Body of pancreas (tissue), 4 donors: ENCODE measurements around the gene INSIG1.

Source experiments
- POLR2A ChIP-seq, 3 donors: fragments of 450-650 bp; IDR thresholded peaks; one replicate each; pipeline ENCODE4 v1.6.1; 2016; ENCODE audit warnings: antibody characterized with exemption in 3 of 3, mild to moderate bottlenecking in 2 of 3
- TF ChIP-seq, protein P1 (sequence below), 7 experiments: fragments of 450-650 bp in 4 of 7; fragments of 200-600 bp in 3 of 7; sonication (generic) in 3 of 7; IDR thresholded peaks; one replicate each; pipeline ENCODE4 v1.5.1; 2016 to 2019; ENCODE audit warnings: antibody characterized with exemption in 7 of 7

DNA sequence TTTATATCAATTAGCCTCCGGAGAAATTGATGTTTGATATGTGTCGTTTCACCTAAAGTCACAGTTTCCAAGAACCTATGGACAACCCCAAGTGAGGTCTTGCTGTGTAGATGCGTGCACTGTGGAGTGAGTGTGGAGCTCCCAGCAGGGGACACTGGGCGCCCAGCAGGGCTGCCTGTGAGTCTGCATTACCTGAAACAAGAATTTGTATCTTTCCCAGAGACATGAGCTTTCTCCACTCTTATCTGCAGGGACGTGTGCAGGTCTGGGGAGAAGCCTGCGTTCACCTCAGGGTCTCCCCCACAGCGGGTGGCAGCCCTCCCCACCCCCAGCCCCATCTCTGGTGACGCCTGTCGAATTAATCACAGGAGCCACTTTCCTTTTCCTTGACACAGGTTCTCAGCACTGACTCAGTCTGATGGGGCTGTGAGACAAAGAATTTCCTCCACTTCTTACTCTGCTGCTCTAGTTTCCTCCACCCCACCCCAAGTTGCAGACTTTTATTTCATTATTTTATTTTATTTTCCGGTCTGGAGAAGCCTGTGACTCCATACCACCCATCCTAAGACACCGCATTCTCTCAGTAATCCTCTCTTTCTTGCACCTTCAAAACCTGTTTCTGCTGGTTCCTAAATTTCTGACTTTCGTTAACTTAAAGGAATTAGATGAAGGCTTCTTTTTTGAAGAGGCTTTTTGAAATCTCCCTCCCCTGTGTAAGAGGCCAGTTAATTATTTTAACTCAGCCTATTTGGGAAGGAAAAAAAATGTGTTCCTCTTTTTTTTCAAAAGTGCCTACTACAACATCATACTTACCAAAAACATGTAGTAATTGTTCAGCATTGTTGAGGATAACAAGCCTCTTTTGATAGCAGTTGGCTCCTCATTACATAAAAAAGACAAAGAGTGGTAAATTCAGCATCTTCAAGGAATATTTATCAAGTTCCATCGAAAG is 17.0 kb upstream of the INSIG1 start:
- TF ChIP-seq, protein P1, sequence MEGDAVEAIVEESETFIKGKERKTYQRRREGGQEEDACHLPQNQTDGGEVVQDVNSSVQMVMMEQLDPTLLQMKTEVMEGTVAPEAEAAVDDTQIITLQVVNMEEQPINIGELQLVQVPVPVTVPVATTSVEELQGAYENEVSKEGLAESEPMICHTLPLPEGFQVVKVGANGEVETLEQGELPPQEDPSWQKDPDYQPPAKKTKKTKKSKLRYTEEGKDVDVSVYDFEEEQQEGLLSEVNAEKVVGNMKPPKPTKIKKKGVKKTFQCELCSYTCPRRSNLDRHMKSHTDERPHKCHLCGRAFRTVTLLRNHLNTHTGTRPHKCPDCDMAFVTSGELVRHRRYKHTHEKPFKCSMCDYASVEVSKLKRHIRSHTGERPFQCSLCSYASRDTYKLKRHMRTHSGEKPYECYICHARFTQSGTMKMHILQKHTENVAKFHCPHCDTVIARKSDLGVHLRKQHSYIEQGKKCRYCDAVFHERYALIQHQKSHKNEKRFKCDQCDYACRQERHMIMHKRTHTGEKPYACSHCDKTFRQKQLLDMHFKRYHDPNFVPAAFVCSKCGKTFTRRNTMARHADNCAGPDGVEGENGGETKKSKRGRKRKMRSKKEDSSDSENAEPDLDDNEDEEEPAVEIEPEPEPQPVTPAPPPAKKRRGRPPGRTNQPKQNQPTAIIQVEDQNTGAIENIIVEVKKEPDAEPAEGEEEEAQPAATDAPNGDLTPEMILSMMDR (IDR thresholded peaks at IDR 0.05), result no peak
- no peak for TF ChIP-seq POLR2A (IDR thresholded peaks at IDR 0.05)
